IPS-NIHi11 (cell line): Measurements from ENCODE around the gene ZDHHC14.

ENCODE experiments used
- DNase-seq: peaks from one replicate; pipeline ENCODE4 v3.0.0; 2012; ENCODE audit warnings: mixed read lengths, low spot score

Gene ZDHHC14

DNA sequence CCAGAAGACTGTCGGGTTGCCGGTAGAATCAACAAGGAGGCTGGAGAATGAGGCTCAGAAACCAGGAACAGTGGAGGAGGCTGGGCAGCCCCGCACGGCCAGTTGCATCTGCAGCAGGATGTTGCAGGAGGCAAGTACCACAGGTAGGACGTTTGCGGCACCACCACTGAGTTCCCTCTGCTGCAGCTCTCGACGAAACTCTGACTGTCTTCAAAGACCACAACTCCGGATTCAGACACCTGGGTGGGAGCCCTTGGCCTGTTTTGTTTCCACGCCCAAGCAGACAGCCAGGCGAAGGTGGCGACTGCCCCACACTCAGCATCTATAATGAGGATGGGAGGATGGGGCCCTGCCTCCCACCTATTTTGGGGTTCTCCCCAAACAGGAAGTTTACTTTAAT, 218.2 kb downstream of the ZDHHC14 start:
- DNase-seq, result no peak

DNA sequence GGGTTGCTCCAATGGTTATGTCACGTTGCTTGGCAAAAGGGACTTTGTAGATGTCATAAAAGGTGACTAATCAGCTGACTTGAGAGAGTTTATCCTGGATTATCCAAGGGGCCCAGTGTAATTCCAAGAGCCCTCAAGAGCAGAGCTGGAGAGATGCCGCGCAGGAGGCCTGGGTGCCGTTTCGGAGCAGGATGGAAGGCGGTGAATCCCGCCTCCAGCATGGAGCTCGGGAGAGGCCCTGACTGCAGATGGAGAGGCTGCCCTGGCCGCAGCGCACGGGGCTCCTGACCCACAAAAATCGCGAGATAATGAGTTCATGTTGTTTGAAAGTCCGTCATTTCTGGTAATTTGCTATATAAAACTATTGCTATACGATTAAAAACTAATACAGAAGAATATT, 219.8 kb downstream of the ZDHHC14 start:
- DNase-seq, result no peak

DNA sequence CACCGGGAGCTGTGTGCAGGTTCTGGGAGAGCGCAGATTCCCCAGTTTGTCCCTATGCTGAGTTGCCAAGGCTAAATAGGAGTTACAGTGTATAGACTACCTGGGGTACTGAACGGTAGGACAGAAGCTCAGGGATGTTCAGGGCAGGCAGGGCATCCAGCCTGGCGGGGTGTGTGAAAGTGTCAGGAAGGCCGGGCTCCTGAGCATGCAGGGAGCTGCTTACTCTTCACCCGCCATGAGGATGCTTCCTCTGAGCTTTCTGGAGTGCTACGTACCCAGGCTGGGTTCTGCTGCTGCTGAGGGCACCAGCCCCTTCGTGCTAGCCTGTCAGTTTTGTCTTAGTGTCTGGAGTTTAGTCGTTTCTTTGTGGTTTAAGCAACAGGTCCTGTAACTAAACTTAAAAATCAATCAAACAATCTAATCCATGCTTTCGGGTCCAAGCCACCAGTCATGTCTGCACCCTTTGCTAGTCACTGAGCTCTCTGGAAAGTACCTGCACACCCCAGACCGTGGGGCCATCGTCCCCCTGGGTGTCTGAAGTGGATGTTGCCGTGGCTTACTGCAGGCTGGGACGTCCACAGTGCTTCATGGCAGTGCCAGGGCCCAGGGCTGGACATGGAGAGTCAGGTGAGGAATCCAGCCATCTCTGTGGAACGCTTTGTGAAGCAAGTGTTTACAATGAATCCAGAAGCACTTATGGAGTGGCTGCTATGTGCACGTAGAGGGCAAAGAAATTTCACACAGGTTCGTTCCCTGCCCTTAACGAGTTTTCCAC, 221.7 kb downstream of the ZDHHC14 start:
- DNase-seq, result no peak

DNA sequence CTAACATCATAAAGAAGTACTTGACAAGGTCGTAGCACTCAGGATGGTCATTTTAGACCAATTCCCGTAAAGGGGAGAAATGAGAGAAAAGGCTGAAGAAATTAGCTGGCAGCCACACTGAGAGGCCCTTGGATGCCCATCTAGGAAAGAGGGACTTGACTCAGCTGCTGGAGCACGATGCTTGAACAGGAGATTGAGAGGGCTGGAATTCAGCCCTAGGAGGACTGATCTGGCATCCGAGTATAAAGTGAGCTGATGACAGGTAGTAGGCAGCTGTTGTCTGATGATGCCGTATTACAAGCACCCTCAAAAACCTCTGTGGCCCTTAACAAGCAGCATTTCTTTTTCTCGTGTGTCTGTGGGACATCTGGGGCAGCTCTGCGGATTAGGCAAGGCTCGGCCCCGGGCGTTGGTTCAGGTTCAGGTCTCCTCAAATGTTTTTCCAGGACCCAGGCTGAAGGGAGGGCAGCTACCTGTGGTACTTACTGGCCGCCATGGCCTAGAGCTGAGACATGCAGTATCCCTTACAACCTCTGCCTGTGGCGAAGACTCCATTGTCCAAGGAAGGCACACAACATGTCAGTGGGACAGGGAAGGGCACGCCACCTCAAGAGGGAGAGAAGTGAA, 222.4 kb downstream of the ZDHHC14 start:
- DNase-seq, result no peak

DNA sequence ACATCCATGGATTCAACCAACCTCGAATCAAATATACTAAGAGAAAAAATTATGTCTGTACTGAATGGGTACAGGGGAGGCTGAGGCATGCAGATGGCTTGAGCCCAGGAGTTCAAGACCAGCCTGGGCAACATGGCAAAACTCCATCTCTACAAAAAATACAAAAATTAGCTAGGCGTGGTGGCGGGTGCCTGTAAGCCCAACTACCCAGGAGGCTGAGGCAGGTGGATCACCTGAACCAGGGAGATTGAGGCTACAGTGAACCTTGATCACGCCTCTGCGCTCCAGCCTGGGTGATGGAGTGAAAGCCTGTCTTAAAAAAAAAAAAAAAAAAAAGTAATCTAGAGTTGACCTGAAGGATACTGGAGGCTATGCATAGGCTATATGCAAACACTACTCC, 223.0 kb downstream of the ZDHHC14 start:
- DNase-seq, result no peak

DNA sequence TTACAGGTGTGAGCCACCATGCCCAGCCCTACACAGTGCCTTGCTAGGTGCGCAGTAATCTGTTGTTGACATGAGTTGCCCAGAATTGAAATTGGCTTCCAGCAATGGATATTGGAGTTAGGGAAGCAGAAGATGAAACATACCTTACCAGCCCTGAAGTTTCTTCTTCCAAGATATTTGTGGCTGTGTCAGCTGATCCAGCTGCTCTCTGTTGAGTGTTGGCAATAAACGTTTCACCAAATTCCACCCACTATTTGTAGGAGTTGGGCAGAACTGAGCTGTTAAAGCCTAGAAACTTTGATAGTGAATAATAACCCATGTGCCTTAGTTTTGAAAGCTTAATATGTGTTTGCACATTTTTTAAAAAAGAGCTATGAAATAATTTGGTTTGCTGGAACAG, 223.8 kb downstream of the ZDHHC14 start:
- no peak for DNase-seq

DNA sequence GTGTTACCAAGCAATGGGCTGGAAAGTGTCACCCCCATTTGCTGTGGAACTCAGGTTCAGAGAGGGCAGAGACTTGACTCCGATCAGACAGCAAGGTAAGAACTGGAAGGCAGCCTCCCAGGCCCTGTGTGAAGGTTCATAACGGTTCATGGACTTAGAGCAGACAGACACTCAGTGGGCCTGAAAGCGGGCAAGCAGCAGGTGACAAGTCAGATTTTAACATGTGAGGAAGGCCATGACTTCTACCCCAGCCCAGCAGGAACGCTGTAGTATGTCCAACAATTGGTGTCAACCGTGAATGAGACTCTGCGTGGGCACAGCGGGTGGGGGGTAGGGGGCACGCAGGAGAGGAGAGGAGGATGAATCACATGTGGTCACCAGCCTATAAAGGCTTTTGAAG, 224.5 kb downstream of the ZDHHC14 start:
- DNase-seq, result no peak

DNA sequence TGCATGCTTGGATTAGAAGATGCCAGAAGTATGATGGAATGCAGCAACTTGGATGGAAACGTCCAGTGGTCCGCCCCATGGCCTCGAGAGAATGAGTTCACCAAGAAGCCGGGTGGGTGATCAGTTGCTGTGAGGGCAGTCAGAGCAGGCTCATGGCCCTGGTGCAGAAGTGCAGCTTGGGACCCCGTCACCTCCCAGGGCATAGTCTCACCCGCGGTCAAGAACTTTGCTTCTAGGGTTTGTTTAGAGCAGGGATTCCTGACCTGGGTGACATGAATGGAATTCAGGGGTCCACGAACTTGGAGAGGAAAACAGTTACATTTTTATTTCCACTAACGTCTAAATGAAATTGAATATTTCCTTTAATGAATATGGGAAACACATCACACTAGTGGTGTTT, 225.5 kb downstream of the ZDHHC14 start:
- DNase-seq, result no peak

DNA sequence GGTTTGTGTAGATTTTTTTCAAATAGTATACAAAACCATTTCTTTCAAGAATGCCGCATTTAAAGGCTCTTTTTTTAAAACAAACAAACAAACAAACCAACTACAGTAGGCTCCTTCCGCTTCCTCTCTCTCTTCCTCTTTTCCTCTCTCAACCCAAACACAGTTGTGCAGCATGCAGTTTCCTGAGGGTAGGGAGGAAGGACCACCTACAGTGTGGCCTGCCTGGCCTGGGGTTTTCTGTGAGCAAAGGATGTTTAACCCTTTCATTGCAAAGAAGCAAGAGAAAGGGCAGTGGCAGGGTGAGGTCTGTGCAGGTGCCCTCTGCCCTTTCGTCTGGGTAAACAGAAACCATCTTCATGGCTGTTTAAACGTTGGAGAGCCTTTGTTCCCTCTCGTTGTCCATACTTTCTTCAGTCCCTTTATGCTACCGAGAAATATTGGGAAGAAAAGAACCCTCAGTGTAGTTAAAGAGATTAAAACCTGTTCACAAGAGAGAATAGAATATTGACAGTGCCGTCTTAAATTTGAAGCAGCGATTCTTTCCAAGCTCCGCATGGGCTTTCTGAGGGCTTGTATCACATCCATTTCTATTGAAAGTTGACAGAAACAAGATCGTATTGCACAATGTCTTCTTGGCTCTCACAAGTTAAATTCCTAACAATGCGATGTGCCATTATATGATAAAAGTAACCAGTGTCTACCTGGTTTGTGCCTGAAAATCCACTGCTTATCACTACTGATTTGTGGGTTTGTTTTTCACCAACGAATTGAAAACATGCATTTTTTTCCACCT, 226.5 kb downstream of the ZDHHC14 start:
- peak; percentile 63 for DNase-seq

DNA sequence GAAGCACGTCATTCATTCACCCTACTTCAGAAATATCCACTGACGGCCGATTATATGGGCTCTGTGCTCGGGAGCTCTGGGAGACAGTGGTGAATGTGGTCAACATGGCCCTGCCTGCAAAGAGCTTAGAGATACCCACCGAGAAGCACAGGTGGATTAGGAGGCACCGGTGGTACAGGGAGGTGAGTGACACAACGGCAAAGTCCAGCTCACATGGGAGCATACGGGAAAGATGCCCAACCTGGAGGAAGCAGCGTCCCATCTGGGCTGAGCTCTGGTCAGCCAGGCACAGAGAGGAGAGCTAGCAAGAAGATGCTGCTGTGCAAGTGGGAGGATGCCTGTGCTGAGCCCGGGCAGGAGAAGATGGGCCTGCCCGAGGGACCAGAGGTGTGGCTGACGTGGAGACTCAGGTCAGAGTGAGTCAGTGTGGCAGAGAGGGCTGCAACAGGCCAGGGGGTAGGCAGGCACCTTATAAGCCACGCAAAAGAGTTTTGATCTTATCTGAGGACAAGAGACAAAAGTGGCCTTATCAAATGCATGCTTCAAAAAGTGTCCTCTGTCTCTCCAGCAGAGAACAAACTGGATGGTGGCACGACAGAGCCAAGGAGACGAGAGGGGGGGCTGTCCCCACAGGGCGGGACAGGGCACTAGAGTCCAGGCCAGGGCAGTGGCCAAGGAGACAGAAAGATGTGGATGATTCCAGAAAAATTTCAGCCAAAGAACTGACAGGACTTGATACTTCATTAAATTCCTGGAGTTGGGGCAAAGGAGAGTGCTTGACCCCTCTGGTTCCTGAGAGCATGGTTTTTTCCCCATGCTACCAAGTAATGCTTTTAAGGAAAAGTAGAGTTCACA, 227.5 kb downstream of the ZDHHC14 start:
- no peak for DNase-seq

DNA sequence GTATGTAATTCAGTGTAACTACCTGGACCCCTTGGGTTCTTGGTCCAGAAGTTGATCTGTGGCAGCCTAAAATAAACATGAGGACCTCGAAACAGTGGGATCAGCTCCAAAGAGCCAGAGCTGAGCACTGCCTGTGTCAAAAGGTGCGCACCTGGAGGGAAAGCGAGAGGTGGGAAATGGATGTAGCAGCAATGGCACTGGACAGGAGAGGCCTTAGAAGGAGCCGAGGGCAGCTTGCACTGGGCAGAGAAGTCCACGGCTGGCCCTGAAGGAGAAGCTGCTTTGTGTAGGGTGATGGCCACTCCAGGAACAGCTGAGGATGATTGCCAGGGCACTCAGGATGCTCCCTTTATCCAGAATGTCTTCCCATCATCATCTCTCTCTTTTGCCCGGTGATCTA, 228.1 kb downstream of the ZDHHC14 start:
- no peak for DNase-seq

DNA sequence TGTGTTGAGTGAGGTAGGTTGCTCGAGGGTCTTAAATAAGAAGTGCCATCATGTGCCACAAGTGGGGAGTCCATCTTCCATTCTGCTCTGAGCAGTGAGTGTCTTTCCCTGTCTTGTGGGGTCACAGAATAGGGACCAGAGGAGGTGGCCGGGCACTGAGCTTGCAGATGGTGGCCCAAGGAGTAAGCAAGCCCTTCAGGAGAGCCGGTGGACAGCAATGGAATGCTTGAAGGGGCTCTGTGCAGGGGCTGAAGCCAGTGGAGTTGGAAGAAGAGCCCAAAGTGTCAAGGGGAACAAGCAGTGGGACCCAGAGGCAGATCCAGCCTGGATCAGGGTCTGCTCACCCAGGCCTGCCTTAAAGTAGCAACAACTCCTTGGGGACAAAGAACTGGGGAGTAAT, 228.6 kb downstream of the ZDHHC14 start:
- DNase-seq, result no peak

DNA sequence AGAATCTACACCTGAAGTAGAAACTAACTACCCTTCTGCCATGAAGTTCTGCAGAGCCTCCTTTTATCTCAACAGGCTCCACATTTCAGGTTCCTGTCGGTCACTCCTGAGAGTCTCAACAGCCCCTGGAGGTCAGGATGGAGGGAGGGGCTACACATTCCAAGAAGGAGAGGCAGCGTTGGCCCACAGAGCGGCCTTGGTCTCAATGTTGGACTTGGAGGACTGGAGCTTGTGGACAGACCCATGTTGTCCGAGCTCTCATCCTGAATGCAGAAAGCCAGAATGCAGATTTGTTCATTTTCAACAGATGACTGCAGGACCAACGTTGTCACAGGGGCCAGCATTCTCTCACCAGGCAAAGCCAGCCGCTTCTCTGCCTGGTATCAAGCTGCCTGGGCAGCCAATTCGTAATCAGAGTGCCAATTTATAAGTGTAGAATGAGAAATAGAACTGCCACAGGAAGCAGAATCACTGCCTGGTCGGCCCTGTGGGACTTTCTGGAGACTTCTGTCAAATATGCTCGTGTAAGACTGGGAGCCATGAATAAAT, 229.5 kb downstream of the ZDHHC14 start:
- no peak for DNase-seq

DNA sequence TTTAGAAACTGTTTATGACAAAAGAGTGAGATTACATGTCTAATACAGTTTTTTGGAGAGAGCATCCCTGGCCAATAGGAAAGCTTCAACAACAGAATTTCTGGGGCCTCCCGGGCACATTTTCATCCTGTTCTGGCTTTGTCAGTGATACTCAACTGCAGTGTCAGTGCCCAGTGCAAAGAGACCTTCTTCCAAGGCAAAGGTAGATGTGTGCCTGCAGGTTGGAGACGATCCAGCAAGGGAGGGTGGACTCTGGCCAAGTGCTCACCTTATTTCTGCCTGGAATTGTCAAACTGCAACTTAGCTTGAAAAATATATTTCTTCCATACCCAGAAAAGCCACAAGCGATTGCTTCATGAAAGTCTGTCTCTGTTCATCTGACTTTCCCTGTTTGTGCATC, 230.4 kb downstream of the ZDHHC14 start:
- no peak for DNase-seq

DNA sequence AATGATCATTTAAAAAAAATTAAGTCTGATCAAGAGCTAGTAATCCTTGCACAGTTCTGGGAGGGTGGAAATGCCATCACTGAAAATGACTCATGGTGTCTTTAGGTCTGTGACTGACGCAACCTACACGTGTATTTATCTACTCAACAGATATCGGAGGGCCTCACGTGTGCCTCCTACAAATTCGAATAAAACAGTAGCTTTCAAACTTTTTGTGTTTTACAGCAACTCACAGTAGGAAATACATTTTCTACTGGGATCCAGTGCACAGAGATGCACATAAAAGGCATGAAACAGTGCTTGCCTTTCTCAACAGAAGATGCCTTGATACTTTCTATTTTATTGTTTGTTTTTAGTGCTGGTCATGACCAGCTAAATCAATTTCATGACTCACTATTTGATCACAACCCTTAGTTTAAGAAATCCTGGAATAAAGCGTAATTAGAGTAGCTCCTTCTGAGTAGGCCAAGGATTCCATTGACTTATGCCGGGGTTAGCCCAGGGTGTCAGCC, 232.1 kb downstream of the ZDHHC14 start:
- DNase-seq, result no peak

DNA sequence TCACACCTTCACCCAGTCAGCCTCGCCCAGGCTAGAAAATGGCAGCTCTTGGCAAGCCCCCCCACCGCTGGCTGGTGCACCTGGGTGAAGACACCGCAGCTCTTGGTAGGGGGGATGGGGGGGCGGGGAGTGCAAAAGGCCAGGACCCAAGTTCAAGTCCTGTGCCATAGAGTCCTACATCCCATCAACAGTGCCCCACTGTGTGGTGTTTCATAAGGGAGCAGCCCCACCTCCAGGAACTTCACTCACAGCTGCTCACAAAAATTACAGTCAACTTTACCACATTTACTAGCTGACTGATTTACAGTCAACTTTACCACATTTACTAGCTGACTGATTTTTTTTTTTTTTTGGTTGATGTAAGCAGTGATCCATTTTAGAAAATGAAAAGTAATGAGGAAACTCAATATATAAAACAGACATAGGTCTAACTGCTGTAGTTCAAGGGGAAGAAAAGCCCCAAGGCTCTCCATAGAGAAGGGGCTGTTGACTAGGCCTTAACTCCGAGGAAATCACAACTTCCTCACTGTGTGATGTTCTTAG, 233.1 kb downstream of the ZDHHC14 start:
- DNase-seq, result no peak

DNA sequence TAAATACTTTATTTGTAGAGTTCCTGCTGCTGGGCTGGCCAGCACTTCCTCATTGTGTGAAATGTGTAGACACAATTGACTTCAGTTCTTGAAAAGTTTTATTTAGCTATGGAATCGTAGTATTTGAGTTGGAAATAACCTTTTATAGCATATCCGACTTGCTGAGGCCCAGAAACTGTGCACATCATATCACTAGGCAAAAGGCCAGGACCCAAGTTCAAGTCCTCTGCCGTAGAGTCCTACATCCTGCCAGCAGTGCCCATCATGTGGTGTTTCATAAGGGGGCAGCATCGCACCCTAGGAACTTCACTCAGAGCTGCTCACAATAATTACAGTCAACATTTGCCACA, 234.4 kb downstream of the ZDHHC14 start:
- no peak for DNase-seq

DNA sequence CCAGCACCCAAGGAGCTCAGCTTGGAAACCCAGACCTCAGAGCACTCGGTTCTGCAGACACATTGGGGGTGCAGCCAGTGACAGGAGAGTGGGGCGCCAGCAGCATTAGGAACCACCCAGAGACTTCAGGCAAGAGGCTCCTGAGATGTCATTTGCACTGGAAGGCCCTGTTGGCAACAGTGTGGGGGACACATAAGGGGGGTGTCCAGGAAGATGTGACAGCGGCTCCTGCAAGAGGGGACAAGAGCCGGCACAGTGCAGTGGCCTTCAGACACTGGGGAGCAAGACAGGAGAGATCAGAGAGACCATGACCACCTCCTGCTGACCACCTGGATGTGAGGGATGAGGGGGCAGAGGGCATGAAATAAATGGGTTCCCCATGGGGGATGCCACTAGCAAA, 235.0 kb downstream of the ZDHHC14 start:
- no peak for DNase-seq

DNA sequence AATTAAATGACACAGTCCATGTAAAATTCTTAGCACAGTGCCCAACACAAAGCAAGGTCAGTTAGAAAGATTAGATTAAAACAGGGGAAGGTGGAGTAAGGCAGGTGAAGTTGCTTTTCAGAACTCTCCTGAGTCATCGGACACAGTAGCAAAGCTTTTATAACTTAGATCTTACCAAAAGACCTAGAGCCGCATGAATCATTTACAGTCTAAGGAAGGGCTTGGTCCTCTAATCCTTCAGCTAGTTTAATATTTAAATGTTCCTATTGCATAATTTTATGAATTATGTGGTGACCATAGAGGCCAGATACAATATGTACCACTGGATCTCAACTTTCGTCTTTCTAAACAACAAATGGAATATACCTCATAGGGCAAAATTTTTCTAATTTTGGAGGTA, 240.0 kb downstream of the ZDHHC14 start:
- no peak for DNase-seq

DNA sequence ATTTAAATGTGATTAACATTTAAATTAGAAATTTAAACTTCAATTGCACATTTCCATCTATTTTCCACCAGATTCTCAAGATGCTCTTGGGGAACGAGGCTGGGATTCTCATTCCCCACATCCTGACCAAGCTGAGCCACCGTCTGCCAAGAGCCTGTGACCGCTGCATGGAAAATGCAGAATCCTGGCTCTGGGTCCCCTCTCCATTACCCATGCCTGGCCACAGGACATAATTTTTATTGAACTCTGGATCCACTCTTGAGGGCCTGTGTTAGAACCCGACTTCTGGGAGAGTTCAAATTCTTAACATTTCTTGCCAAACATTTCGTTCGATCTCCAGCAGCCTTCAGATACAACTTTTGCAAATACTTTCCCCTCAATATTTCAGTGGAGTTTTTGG, 240.4 kb downstream of the ZDHHC14 start:
- no peak for DNase-seq

DNA sequence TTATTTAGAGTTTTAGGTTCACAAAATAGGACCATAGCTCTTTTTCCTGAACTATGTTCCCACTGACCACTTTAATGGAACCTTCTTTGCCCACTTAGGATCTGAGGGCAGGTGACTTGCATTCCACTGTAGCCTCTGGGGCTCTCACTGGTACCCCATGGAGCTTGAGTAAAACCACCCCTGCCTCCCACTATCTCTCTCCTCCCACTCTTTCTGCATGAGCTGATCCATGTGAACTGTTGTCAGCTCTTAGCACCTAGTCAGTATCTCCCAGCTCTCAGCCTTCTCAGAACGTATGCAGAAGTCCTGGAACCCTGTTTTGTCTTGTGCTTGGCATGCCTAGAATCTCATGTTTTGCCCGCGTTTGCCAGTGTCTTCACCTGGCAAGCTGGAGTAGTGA, 241.4 kb downstream of the ZDHHC14 start:
- no peak for DNase-seq

DNA sequence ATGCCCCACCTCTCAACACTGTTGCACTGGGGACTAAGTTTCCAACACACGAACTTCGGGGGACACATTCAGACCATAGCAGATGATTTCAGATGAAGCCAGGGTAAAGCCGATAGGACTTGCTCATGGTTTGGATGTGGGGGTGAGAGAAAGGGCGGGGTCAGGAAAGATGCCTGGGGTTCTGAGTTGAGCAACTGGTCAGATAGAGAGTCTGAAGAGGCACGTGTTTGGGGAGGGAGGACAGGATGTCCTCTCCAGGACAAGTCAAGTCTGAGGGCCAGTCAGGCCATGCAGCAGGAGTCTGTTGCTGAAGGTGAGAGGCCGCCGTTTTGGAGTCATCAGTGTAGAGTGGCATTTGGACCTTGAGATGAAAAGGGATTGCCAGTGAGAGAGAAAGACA, 244.1 kb downstream of the ZDHHC14 start:
- DNase-seq, result no peak
